GM13976 (cell line): ENCODE results near the gene OSER1.

Source experiments
- DNase-seq: peaks from one replicate; pipeline ENCODE4 v3.0.0; 2012; ENCODE audit warnings: low spot score
- CTCF ChIP-seq: IDR thresholded peaks from 2 replicates; pipeline ENCODE4 v1.5.1; 2012; ENCODE audit warnings: borderline replicate concordance, mild to moderate bottlenecking; ENCODE audit not compliant: insufficient read depth; ENCODE audit errors: extremely low read depth, missing control alignments, control extremely low read depth
- in situ Hi-C: fragments of 300-500 bp; cut with MboI; formaldehyde crosslinking; loops from one replicate; pipeline ENCODE4 v1.12.0; 2022; ENCODE audit warnings: low sequenced_read_pairs, mixed read lengths, inconsistent platforms; ENCODE audit not compliant: unreplicated experiment

The OSER1 gene

GRCh38 chr20:44224637-44225036, 14.1 kb upstream of the OSER1 start:
- TF ChIP-seq CTCF: no peak
- no peak for DNase-seq
- in situ Hi-C loops: no loop called here

- DNase-seq: no peak
- in situ Hi-C loops: no loop called here
- TF ChIP-seq CTCF: no peak
These were observed 13.2 kb upstream of the OSER1 start for GRCh38 chr20:44223721-44224120.

DNA sequence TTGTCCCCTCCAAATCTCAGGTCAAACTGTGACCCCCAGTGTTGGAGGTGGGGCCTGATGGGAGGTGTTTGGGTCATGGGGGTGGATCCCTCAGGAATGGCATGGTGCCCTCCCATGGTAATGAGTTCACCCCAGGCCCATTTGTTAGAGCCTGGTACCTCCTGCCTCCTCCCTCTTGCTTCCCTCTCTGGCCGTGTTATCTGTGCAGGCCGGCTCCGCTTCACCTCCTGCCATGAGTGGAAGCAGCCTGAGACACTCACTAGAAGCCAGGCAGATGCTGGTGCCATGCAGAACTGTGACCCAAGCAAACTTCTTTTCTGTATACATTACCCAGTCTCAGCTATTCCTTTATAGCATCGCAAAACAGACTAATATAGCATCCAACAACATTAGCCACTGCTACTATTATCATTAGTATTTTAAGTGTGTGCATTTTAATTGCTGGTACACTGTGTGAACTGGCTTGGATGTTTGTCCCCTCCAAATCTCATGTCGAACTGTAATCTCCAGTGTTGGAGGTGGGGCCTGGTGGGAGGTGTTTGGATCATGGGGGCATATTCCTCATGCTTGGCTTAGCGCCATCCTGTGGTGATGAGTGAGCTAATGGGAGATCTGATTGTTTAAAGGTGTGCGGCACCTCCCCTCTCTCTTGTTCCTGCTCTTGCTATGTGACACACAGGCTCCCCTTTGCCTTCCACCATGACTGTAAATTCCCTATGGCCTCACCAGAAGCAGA, 12.2 kb upstream of the OSER1 start:
- in situ Hi-C loops: no loop called here
- TF ChIP-seq CTCF: no peak
- DNase-seq: no peak

DNA sequence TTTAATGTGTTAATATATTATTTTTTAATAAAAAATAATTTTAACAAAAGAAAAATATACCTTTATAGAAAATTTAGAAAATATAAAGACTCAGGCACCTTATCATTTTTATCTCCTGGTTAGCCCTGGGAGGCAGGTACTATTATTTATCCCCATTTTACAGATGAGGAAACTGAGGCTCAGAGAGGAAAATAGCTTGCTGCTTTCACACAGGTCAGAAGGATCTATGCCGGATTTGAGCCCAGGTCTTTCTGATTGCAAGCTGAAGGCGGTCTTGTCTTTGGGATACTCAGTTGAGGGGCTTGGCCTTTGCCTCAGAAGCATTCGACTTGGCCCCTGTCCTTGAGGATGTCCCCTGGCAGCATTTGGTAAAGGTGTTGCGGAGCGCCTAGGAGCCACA, 11.5 kb upstream of the OSER1 start:
- no peak for DNase-seq
- in situ Hi-C loops: no loop called here
- TF ChIP-seq CTCF: no peak

GRCh38 chr20:44221368-44221954, 10.9 kb upstream of the OSER1 start:
- in situ Hi-C loops: no loop called here
- DNase-seq: no peak
- TF ChIP-seq CTCF: no peak

DNA sequence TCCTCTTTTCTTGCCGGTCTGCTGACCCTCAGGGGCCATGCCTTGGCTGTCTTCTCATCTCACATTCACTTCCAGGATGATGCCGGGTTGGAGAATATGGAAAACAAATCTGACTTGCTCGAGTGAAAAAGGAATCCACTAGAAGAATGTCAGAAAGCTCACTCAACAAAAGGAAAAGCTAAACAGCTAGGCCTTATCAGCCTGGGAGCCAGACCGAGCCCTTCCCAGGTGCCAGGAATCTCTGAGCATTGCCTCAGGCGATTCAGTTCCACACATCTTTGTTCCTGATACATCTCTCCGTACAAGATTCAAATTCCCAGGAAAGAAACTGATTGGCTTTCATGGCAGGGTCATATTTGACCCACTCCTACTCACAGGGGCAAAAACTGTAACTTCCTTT, 9.2 kb upstream of the OSER1 start:
- no peak for TF ChIP-seq CTCF
- DNase-seq: no peak
- in situ Hi-C loops: loop anchor here (5.0 to 10.0 kb wide), 3 partner anchors 93 to 395 kb away; partner anchors contain the start of gene FITM2
